NCI-H524 (cell line): Measurements from ENCODE around the gene GORAB.

Source experiments
- DNase-seq, 2 experiments: peaks; one replicate each; lab custom pipeline; 2025; lab: John Stamatoyannopoulos, UW

The GORAB gene

DNA sequence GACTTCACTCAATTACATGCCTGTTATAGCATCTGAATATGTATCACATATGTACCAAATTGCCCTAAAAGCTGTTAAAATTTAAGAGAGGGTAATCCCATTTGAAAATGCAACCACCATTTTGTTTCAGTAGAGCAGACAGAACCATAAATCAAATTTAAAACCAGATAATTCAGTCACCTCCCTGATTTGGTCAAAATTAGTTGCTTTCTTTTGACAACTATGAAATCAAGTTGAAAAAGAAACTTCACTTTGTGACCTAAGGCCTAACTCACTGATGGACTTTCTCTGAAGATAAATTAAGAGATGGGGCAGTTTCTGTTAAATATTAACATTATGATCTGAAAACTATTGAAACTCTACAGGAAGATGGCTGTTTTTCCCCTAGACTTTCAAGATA, 6.7 kb downstream of the GORAB start:
- no peak for DNase-seq

DNA sequence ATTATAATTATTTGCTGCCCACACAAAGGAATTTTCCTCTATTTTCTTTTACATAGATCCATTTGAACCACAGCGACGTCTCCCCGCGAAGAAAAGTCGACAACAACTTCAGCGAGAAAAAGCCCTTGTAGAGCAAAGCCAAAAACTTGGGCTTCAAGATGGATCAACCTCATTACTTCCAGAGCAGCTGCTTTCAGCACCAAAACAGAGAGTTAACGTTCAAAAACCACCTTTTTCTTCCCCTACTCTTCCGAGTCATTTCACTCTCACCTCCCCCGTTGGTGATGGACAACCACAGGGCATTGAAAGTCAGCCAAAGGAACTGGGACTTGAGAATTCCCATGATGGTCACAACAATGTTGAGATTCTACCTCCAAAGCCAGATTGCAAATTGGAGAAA, 7.2 kb downstream of the GORAB start:
- no peak for DNase-seq

DNA sequence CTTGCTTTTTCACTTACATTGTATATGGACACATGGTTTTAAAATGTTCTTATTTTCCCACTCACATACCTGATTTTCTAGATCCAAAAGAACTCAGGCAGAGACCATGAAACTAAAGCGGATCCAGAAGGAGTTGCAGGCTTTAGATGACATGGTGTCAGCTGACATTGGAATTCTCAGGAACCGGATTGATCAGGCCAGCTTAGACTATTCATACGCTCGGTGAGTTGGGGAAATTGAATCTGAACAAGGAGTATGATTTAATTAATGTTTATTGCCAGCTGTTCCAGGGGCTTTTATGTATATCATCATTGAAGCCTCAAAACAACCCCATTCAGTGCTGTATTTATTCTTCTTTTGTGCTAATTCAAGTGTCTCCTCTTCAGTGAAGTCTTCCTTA, 12.7 kb downstream of the GORAB start:
- DNase-seq: no peak

DNA sequence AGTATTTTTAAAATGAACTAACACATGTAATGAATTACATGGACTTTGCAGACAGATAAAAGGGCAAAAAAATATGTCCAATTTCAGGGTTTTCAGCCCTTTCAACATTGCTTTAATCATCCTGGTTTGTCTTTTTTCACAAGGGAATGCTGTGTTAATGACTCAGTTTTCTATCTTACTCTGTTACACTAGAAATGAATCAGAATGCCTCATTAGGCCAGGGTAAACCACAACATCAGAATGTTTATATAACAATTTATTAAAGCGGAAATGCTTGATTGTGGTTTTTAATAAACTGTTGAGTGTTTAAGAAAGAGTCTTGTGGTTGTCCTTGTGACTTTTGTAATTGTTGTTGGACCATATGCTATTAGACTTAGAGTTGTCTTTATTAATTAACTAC, 13.5 kb downstream of the GORAB start:
- DNase-seq: no peak

DNA sequence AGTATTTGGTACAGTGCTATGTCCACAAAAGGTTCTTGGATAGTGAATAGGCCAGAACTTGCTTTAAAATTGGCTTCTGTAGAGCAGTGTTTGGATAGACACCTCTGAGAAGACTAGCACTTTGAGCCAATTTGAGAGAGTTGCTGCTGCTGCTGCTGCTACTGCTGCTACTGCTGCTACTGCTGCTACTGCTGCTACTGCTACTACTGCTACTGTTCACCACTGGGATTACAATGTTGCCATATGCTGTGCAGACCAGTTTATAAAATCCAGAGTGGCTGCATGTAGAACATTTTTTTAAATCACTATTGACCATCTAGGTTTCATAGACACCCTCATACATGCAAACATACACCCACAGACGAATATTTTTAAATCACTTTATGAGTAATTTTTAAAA, 15.3 kb downstream of the GORAB start:
- DNase-seq: no peak

DNA sequence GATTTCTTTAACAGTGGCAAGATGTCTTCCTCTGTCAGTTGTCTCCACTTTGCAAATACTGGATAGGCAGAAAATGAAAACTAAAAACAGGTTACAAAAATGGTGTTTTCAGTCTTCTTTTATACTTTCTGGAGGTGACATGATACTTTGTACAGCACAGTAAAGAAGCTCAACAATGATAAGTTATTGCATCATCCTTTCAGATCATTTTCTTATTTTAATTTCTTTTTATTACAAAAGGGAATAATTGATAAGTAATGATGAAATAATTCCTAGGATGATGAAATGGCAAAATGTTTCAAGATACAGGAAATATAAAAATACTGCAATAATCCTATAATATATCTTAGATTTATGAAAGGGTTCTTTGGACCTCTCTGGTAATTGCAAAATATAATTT, 16.5 kb downstream of the GORAB start:
- DNase-seq: no peak

DNA sequence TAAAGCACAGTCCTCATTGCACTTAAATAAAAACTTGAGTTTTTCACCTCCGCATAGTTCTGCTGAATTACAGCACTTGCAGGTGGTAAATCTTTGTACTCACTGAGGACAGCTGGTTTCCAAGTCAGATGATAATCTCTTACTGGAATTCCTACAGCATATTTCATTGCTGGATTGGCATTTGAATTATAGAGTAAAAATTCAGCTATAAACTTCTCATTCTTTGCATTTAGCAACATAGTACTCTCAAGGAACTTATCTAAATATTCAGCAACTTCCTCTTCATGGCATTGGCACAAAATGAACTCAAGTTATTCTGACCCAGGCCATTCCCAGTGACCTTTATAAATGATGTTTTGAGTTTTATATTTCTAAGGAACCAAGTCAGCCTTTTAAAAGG, 23.4 kb downstream of the GORAB start:
- no peak for DNase-seq

DNA sequence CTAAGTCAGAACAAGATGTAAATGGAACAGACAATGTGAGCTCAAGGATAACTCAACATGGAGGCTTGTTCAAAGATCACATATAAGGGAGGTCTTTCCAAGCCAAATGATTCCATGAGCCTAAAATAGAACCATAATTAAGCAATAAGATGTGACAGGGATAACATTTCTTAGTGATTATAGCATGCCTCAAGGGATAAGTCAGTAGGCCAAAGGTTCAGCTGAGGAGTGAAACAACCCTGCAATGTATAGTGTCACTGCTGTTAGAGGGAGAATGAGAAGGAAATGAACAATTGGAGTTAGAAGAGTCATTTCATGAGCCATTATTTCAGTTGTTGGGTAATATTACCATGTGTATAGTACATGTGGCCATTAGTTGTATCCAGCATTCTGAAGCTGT, 25.0 kb downstream of the GORAB start:
- DNase-seq: no peak

DNA sequence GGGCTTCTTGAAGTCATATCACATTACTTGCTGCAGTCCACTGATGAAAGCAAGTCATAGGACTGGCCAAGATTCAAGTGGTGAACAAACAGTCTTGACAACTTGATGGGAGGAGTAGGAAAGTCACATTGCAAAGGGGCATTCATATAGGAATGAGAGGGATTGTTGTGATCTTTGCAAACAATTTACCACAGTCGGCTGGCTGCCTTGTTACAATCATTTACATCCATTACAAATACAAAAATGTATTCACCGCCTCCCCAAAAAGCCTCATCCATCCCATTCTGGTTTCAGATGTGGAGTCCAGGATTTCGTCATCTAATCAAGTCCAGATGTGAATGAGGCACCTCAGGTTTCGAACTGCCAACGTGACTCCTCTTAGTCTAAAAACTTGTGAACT, 26.8 kb downstream of the GORAB start:
- no peak for DNase-seq

DNA sequence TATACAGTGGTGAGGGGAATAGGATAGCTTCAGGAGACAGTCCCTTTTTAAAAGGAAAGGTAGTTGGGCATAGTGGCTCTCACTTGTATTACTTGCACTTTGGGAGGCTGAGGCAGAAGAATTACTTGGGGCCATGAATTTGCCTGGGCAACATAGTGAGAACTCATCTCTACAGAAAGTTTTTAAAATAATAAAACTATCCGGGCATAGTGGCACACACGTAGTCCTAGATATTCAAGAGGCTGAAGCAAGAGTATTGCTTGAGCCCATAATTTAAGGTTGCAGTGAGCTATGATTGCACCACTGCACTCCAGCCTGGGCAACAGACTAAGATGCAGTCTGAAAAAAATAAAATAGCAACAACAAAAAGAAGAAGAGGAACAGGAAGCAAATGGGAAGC, 27.2 kb downstream of the GORAB start:
- DNase-seq: no peak

DNA sequence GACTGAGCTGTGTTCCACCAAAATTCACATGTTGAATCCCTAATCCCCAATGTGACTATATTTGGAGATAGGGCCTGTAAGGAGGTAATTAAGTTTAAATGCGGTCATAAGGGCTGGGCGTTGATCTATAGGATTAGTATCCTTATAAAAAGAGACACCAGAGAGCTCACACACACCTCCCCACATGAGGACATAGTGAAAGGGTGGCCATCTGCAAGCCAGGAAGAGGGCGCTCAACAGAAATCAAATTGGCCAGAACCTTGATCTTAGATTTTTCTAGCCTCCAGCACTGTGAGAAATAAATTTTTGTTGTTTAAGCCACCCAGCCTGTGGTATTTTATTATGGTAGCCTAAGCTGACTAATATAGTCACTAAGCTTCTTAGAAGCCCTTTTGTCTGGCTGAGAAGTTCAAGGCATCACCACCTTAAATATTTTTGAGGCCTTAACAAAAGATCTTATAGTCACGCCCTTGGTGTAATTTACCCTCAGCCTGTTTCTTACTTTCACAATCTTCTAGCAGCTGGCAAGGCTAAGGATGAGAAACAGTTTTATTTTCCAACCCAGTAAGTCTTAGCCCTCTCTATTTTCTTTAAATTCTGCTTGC, 28.8 kb downstream of the GORAB start:
- DNase-seq: no peak

DNA sequence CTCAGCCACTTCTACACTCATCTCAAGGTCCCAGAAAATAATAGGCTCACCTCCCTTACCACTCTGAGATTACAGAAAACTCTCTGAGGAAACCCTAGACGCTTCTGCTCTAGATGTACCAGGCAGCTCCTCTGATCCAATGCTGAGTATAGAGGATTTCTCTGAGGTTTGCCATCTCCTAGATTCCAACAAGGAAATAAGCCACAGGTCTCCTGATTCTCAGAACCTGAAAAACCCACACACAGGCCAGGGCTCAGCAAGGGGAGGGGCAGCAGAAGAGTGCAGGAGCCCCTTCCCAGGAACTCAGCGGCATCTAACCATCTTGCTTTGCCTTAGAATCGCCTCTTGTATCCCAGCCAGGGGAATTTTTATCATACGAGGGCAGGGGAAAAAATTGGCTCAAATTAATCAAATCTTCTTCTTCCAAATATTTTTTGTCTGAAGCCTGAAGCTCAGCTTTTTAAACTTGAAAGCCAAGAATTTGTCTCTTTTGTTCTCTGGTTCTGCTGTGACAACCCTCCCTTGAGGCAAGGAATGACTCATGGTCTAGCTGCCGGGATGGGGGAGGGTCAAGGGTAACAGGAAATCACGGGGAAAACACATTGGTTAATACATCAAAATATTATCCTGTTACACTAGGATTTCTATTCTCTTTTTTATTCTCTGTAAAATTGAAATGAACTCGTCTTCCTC, 30.8 kb downstream of the GORAB start:
- DNase-seq: no peak

DNA sequence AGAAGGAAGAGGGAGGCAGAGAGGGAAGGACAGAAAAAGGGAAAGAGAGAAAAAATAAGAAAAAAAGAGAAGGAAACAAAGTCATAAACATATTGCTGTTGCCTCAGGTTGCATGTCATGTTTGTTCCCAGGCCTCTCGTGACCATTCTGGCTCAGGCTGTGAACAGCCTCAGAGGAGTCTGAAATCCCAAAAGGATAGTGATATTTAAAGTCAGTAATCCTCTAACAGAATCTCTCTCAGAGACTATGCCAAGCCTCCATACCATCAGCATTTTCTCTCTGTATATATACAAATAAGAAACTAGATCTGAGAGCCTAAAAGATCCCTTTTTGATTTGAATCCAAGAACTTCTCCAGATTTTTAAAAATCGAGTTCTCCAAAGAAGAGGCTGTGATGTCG, 35.2 kb downstream of the GORAB start:
- DNase-seq: no peak

DNA sequence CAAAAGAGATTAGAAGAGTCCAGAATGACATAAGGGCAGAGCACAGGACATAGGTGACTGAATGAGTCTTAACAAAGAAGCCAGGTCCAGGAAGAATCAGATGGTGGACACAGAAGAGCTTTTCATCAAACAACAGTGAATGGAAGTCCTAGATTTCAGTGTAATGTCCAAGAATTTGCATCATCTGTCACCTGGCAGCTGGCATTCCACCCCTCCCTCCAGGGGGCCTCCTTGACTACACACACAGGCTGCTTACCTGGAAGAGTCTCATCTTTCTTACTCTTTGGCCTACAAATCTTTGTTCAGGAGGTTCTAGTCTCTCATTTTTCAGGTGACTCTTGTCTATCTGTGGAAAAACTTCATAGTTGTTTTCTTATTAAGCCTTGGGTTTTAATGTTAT, 36.2 kb downstream of the GORAB start:
- peak in 1 of 2 experiments; percentile 51 for DNase-seq

DNA sequence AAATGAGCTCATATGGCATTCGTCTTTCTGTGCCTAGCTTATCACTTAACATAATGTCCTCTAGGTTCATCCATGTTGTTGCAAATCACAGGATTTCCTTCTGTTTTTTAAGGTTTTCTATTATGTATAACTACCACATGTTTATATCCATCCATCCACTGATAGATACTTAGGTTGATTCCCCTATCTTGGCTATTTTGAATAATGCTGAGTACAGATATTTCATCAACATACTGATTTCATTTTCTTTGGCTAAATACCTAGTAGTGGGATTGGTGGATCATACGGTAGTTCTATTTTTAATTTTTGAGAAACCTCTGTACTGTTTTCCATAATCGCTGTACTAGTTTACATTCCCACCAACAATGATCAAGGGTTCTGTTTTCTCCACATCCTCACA, 45.0 kb downstream of the GORAB start:
- DNase-seq: no peak

DNA sequence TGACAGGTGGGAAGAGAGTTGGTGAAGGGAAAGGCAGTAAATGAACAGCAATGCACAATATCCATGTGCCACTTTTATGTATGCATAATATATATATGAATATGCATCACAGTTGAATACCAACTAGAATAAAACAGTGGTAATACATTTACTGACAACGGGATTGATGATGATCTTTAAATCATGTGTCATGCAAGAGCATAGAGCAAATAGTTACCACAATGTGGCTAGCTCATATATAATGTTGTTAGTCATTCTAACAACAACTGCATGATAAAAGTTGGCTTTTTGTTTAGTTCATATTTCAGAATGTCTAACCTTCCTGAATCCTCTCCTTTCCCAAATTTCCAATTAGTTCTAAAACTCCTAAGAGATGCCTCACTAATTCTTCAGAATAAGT, 46.4 kb downstream of the GORAB start:
- DNase-seq: no peak

DNA sequence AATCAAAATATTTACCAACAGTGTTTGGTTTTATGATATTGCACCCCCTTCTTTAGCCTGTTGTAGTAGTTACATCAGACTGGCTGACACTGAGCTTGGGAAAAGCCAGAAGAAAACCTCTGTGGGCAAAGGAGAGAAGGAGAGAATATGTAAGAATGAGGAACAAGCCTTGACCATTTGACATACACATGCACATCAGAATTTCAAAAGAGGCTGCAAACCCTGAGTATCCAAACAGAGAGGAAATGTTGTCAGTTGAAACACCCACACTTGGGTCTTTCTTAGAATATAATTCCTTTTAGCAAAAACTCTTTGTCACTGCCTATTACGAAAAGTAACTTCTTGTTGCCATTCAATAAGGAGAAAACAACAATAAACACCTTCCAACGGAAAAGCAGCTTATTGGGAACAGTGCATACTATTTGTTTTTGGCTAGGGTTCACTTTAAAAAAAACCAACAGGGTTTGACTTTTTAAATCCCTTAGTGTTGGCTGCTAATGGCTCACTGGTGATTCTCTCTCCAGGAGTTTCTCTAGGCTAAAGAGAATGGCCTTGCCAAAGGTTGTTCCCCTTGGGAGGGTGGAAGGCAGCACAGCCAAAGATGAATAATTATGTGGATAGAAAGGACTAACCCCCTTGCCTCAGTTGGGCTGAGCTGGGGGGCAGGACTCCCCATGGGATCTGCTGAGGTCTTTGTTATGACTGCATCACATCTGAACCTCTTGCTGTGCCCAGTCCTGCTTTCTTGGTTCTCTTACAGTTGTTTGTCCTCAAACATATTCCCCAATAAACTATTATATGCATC, 48.9 kb downstream of the GORAB start:
- DNase-seq: no peak

DNA sequence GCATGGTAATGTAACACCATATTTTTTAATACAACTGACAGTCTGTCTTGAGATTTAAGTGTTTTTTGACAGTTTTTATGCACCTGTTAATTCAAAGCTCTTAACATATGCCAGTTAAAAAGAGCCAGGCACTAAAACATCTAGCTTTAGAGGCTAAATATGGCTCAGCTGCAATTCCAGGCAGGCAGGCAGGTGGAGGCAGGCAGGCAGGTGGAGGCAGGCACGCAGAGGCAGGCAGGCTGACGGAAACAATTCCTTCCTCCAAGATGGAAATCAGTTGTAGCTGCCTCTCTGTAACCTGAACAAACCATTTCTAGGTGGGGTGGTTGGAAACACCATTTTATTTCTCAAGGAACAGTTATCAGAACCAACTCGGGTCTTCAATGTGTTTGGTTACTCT, 51.2 kb downstream of the GORAB start:
- peak; percentile 56 to 89 for DNase-seq

DNA sequence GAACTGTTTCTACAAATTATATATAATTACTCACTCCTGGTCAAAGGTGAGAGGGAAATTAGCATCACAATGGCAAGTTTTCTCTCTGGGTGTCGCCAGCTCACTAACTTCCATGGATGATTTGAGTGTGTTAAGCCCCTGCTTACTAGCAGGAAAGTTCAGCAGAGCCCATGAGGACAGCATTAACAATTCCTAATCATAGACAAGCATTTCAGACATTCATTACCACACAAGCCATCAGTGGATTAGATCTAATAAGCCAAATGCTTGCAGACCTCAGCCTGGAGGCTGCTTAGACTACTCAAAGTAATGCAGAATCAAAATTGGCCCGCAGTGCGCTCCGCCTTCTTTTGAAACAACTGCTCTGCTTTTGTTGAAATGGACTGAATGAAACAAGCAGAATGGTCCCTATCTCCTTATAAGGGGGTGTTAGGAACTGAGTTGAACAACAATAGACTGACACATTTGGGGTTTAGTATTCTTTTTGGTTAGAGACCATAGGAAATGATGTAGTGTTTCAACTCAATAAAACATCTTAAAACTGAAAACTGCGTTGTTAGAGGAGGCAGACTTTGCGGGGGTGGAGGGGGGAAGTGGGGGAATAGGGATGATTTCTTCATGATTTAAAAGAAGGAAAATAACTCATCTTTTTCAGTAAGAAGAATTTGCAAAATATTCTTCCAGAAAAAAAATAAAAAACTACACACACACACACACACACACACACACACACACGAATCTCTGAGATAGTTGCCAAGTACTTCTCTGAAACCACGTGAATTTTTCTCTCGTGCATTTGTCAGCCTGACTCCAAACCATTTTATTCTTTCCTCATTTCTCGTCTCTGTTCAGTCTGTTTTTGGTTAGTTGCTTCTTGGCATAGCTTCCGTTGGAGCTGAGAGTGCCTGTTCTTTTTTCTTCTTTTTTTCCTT, 54.6 kb downstream of the GORAB start:
- peak in 1 of 2 experiments; percentile 4 for DNase-seq

DNA sequence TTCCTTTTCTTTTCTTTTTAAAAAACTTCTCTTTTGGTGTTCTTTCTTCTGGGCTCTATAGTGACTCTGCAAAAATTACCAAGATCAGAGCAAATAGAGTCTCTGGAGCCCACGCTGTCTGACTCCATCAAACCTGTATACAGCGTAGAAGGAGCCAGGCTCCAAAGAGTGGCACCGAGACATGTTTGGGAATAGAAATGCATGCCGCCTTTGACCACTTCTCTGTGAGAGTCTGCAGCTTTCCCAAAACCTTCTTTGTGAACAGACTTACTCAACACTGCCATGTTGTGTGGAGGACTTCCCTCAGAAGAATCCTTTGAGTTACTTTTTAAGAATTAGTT, 55.3 kb downstream of the GORAB start:
- DNase-seq: no peak

DNA sequence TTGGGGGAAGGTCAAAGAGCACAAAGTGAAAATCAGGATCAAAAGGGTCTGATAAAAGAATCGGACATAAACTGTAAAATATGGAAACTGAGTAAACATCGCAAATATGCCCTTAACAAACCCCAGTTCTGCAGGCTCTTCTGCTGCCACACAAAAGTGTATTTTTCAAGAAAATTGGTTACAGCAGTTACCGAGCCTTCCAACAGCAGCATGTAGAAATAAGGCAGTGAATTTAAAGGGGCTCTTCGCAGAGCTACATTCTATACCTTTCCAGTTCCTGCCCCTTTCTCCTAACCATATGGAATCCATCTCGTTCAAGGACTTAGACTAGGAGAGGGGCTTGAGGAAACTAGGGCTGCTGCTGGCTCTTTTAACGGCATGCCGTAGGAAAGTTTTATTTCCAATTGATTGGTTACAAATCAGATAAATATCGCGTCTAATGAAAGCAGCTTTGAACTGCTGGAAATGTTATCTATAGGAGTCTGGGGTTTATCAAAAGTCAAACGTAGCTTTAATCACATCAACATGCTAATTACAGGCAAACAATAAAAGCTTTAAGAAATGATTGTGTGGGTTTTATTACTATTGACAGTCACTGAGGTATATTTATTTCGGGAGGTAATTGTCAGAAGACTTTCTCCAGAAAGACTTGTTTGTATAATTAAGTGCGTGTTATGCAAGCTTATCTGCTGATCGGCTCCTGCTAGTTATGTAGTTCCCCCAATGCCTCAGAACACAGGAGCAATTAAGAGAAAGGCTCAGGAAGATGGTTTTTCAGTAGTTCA, 59.1 kb downstream of the GORAB start:
- peak in 1 of 2 experiments; percentile 53 for DNase-seq
